ENCODE measurements around the gene COL1A2.

DNA sequence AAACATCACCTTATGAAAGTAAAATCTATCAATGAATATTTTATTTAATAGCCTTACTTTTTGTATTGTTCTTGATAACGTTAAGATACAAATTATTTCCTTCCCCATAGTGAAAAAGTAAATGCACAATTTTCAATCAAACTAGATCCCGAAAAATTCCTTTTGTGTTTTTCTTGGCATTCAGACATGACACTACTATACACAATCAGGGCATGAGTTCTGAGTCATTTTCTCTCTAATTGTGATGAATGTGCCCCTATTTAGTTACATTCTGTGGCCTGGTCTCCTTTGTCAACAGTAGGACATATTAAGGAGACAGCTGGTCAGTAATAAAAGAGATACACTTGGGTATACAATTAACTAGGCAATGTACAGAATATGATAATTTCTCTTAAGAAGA is 19.8 kb downstream of the COL1A2 start:
- TF ChIP-seq CTCF (IDR thresholded peaks at IDR 0.05) (no peak), EZH2 (IDR thresholded peaks at IDR 0.05; ENCODE audit: borderline replicate concordance, insufficient read depth, low read depth, low read length, poor library complexity, severe bottlenecking) (no peak)
